Heart right ventricle (tissue), 16 donors: ENCODE data around the gene TRPM3. TPM values are rescaled to one million over a fixed set of nuclear protein-coding genes. Genes with fewer than 3 reads are reported as not detected.

ENCODE experiments used
- ATAC-seq, 8 donors: fragments of 200-7000 bp; cut with Tn5 transposase; one replicate each; pipeline ENCODE4 v1.9.1; 2020; ENCODE audit warnings: mild to moderate bottlenecking in 8 of 8, moderate library complexity in 8 of 8, moderate number of reproducible peaks in 1 of 8
- DNase-seq, 2 donors: peaks; one replicate each; pipeline ENCODE4 v3.0.0-alpha.2; 2020
- H3K27ac ChIP-seq, 10 donors: fragments of 200-600 bp; sonication (generic) in 2 of 10; one replicate each; pipeline versions ENCODE4 v1.5.0 to v1.8.0; 2020 to 2022; ENCODE audit warnings: mild to moderate bottlenecking in 3 of 10
- H3K27me3 ChIP-seq, 7 donors: fragments of 200-600 bp; one replicate each; pipeline ENCODE4 v1.8.0; 2021 to 2022; ENCODE audit warnings: mild to moderate bottlenecking in 2 of 7
- H3K36me3 ChIP-seq, 9 donors: fragments of 200-600 bp; sonication (generic) in 1 of 9; one replicate each; pipeline versions ENCODE4 v1.5.0 to v1.8.0; 2020 to 2022; ENCODE audit warnings: mild to moderate bottlenecking in 2 of 9
- H3K4me1 ChIP-seq, 9 donors: fragments of 200-600 bp; sonication (generic) in 1 of 9; one replicate each; pipeline versions ENCODE4 v1.5.0 to v1.8.0; 2020 to 2022; ENCODE audit warnings: mild to moderate bottlenecking in 4 of 9
- H3K4me3 ChIP-seq, 10 donors: fragments of 200-600 bp; sonication (generic) in 2 of 10; one replicate each; pipeline versions ENCODE4 v1.5.0 to v1.8.0; 2020 to 2022; ENCODE audit warnings: mild to moderate bottlenecking in 7 of 10, moderate library complexity in 2 of 10
- H3K9me3 ChIP-seq, 11 donors: fragments of 200-600 bp in 10 of 11; sonication (generic) in 2 of 11; one replicate each; pipeline versions ENCODE4 v1.5.0 to v1.8.0; 2013 to 2022; ENCODE audit warnings: mild to moderate bottlenecking in 2 of 11, control low read depth in 1 of 11, moderate library complexity in 1 of 11
- CTCF ChIP-seq, 9 donors: fragments of 200-600 bp; sonication (generic) in 2 of 9; IDR thresholded peaks; one replicate each; pipeline versions ENCODE4 v1.5.0 to v1.8.0; 2021 to 2022; ENCODE audit warnings: antibody characterized with exemption in 9 of 9, mild to moderate bottlenecking in 5 of 9, moderate library complexity in 1 of 9
- WGBS, 2 donors: extraction: QIAGEN DNeasy Blood & Tissue Kit; methylation state at CpG; one replicate each; pipeline ENCODE4 v1.1.7; 2013; ENCODE audit warnings: inconsistent platforms in 1 of 2; 5-methylcytosine and 5-hydroxymethylcytosine counted together
- intact Hi-C, 10 donors: fragments of 100-400 bp; cut with DNase I; formaldehyde crosslinking; loops; one replicate each; pipeline versions ENCODE4 v1.11.1 to v1.14.2; 2022
- polyA plus RNA-seq, 2 donors: library from polyadenylated mRNA; stranded (reverse); fragments of 200-250 nt; gene quantifications; one replicate each; pipeline ENCODE4 v1.2.3, GENCODE V29; 2013
- total RNA-seq, 10 donors: library from RNA; stranded (reverse); fragmentation: NEBNext Ultra II Directional in 3 of 10; extraction: Animal tissue kit (Norgen Biotek cat#: 25700) in 3 of 10; gene quantifications; one replicate each; pipeline versions ENCODE4 v1.2.1 to v1.2.4, GENCODE V29; 2021 to 2023
- donor health status: Arrhythmogenic right ventricular cardiomyopathy.
- donor health status: ischemic (EF 13 %, LVEDD 7.1; RV severe dilation, severe dysfunction).
- donor health status: healthy with polysubstance abuse.
- donor health status: DM: no; HTN: yes; CAD: no.
- donor health status: DM: no; HTN: no; CAD: no.
- donor health status: ischemic (EF 25% LVEDD 6.9; RV normal size, moderate dysfunction).
- donor health status: ischemic (EF 25% LVEDD 5.7; RV mildly dilated, moderate dysfunction).
- donor health status: healthy.
- donor health status: DM: yes; HTN: yes; CAD: no.
- donor health status: Ischemic cardiomyopathy.
- donor health status: ischemic (EF 35%, LVEDD 5.7; RV mildly dilated, moderate dysfunction).
- donor health status: nonischemic (EF 11% LVEDD 7.7; RV severe dilation, severe dysfunction).
- donor health status: DM: yes; HTN: yes; CAD: no.
- donor health status: PGD.
- donor health status: ischemic (EF 29% LVEDD 5.4; RV normal size, mild dysfunction).
- donor health status: nonischemic (EF 23%, LVEDD 6.1; RV moderate dilation, normal function).

TRPM3 gene
- total and polyA plus RNA-seq, 12 donors: 0.05 to 1.3 (median 0.16) TPM; not detected in 1

DNA sequence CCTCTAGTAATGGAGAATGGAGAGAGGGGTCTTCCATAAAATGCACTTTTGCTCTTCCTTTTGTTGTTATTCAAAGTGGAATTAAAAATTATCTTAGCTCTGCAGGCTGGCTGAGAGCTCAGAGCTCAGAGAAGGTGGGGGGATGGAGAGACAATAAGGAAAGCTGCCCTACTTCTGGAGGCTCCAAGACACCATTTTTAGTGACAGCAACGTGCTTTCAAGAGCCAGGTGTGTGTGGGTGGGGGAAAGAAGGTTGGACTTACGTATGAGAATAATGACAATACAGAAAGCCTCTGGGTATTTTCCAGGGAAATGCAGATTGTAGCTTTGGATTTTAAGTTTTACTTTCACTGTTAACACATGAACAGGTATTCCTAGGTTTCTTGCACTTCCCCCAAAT lies 173.9 kb downstream of the TRPM3 start:
- WGBS, 2 donors: 38 to 40% methylated on average over 2 of the region's 2 CpGs
- H3K4me1 ChIP-seq: no peaks in the 10 kb centered on the region
- intact Hi-C loops: no loop called here

GRCh38 chr9:70947086-70947485 lies 174.3 kb downstream of the TRPM3 start:
- ATAC-seq: no peak
- Histone ChIP-seq H3K27me3 (peaks cover 0 to 5% (median 0%) of the 10 kb centered on the region in 7 donors), H3K9me3 (no peaks in the 10 kb centered on the region), H3K4me3 (no peak overlapping the region), H3K36me3 (no peaks in the 10 kb centered on the region), H3K4me1 (no peaks in the 10 kb centered on the region), H3K27ac (no peak overlapping the region)
- DNase-seq: no peak
- intact Hi-C loops: no loop called here
- TF ChIP-seq CTCF (IDR thresholded peaks at IDR 0.05): no peak

More for the DNA sequence above, 173.9 kb downstream of the TRPM3 start:
- no peaks in the 10 kb centered on the region for H3K9me3 ChIP-seq
- no peak overlapping the region for H3K4me3 ChIP-seq
- no peak for TF ChIP-seq CTCF (IDR thresholded peaks at IDR 0.05)
- peaks cover 0 to 5% (median 0%) of the 10 kb centered on the region in 7 donors for H3K27me3 ChIP-seq
- ATAC-seq (no peak), DNase-seq (no peak)
- no peak overlapping the region for H3K27ac ChIP-seq
- H3K36me3 ChIP-seq: no peaks in the 10 kb centered on the region

- no peak for TF ChIP-seq CTCF (IDR thresholded peaks at IDR 0.05)
- no peak overlapping the region for H3K27ac ChIP-seq
- ATAC-seq: no peak
- no peaks in the 10 kb centered on the region for H3K36me3 ChIP-seq
- no peaks in the 10 kb centered on the region for H3K9me3 ChIP-seq
- no peaks in the 10 kb centered on the region for H3K4me1 ChIP-seq
- intact Hi-C loops: no loop called here
- no peak overlapping the region for H3K4me3 ChIP-seq
- DNase-seq: no peak
- H3K27me3 ChIP-seq: peaks cover 0 to 5% (median 0%) of the 10 kb centered on the region in 7 donors
Observed at GRCh38 chr9:70945301-70945700, 176.1 kb downstream of the TRPM3 start.

DNA sequence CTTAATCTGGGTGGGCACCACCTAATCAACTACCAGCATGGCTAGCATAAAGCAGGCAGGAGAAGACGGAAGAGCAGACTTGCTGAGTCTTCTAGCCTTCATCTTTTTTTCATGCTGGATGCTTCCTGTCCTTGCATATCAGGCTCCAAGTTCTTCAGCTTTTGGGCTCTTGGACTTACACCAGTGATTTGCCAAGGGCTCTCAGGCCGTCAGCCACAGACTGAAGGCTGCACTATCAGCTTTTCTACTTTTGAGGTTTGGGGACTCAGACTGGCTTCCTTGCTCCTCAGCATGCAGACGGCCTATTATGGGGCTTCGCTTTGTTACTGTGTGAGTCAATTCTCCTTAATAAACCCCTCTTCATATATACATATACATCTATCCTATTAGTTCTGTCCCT lies 180.2 kb downstream of the TRPM3 start:
- H3K4me1 ChIP-seq: no peaks in the 10 kb centered on the region
- intact Hi-C loops: no loop called here
- H3K9me3 ChIP-seq: no peaks in the 10 kb centered on the region
- no peak overlapping the region for H3K27ac ChIP-seq
- no peak for DNase-seq
- TF ChIP-seq CTCF (IDR thresholded peaks at IDR 0.05): no peak
- no peaks in the 10 kb centered on the region for H3K36me3 ChIP-seq
- no peaks in the 10 kb centered on the region for H3K27me3 ChIP-seq
- no peak for ATAC-seq
- H3K4me3 ChIP-seq: no peak overlapping the region
- 70 to 75% methylated on average over 4 of the region's 4 CpGs for WGBS, 2 donors

DNA sequence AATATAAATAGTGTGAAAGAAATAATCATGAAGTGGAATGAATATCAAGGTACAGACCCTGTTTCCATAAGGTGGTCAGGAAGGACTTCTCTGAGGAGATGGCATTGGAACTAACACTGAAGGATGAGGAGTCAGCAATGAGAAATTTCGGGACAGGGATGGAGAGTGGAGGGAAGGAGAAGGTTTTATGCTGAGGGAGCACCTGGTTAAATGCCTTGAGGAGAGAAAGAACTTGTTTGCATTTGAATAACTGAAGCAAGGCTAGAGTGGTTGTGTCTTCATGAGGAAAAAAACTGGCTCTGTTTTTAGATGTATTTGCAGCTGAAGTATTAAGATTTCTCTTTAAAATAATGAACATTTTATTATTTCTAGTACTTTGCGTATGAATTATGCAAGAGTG lies 180.8 kb downstream of the TRPM3 start:
- H3K4me3 ChIP-seq: no peak overlapping the region
- H3K27ac ChIP-seq: no peak overlapping the region
- intact Hi-C loops: no loop called here
- ATAC-seq: no peak
- no peak for TF ChIP-seq CTCF (IDR thresholded peaks at IDR 0.05)
- no peaks in the 10 kb centered on the region for H3K4me1 ChIP-seq
- no peaks in the 10 kb centered on the region for H3K27me3 ChIP-seq
- H3K9me3 ChIP-seq: no peaks in the 10 kb centered on the region
- DNase-seq: no peak
- H3K36me3 ChIP-seq: no peaks in the 10 kb centered on the region
- WGBS, 2 donors: 34 to 60% methylated on average over 2 of the region's 2 CpGs
